Vagina (tissue), 2 donors: ENCODE data around the gene CSRP2.

ENCODE experiments used
- POLR2A ChIP-seq, 2 donors: fragments of 450-650 bp; IDR thresholded peaks; one replicate each; pipeline ENCODE4 v1.6.1; 2017; ENCODE audit warnings: antibody characterized with exemption in 2 of 2, mild to moderate bottlenecking in 2 of 2, moderate library complexity in 2 of 2
- POLR2AphosphoS5 ChIP-seq, 2 donors: sonication (generic); formaldehyde crosslinking; IDR thresholded peaks; one replicate each; pipeline ENCODE4 v1.9.0; 2017; ENCODE audit warnings: antibody characterized with exemption in 2 of 2, mild to moderate bottlenecking in 2 of 2, low read depth in 1 of 2; ENCODE audit not compliant: insufficient read depth in 1 of 2
- TF ChIP-seq, protein P1 (sequence below), 3 experiments: fragments of 450-650 bp in 2 of 3; fragments of 200-600 bp in 1 of 3; sonication (generic) in 1 of 3; IDR thresholded peaks; one replicate each; pipeline ENCODE4 v1.5.1; 2017 to 2019; ENCODE audit warnings: antibody characterized with exemption in 3 of 3, mild to moderate bottlenecking in 2 of 3, moderate library complexity in 2 of 3

DNA sequence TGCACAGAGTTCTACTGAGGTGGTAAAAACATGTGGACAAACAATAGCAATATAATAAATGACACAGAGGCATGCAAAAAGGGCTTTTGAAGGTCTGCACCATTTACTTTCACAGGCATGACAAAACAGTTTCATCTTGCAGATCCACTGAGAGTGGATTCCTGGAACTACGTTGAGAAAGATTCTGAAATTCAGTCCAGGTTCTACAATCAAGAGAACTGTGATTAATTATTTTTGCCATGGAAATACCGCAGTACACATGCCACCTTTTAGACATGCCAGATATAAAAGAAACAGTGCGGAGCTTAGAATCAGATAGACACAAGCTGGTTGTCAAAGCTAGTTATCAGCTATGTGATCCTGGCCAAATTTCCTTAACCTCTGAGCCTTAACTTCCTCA lies 4.8 kb downstream of the CSRP2 start:
- TF ChIP-seq, protein P1, sequence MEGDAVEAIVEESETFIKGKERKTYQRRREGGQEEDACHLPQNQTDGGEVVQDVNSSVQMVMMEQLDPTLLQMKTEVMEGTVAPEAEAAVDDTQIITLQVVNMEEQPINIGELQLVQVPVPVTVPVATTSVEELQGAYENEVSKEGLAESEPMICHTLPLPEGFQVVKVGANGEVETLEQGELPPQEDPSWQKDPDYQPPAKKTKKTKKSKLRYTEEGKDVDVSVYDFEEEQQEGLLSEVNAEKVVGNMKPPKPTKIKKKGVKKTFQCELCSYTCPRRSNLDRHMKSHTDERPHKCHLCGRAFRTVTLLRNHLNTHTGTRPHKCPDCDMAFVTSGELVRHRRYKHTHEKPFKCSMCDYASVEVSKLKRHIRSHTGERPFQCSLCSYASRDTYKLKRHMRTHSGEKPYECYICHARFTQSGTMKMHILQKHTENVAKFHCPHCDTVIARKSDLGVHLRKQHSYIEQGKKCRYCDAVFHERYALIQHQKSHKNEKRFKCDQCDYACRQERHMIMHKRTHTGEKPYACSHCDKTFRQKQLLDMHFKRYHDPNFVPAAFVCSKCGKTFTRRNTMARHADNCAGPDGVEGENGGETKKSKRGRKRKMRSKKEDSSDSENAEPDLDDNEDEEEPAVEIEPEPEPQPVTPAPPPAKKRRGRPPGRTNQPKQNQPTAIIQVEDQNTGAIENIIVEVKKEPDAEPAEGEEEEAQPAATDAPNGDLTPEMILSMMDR (IDR thresholded peaks at IDR 0.05), result no peak
- TF ChIP-seq POLR2AphosphoS5 (IDR thresholded peaks at IDR 0.05; ENCODE audit: insufficient read depth in 1 of 2, low read depth in 1 of 2) (no peak), POLR2A (IDR thresholded peaks at IDR 0.05) (no peak)
